ENCODE measurements around the gene PEX16. TPM values are rescaled to one million over a fixed set of nuclear protein-coding genes. Genes with fewer than 3 reads are reported as not detected.
A peak's percentile ranks its signal among the peaks of the same experiment; 100 is the strongest.

Gene PEX16
- polyA plus RNA-seq (61.1 and 71.6 TPM in 2 replicates), polyA minus RNA-seq (21.4 and 24.8 TPM in 2 replicates)

- no peaks in the 10 kb centered on the region for H3K9me3 ChIP-seq (ENCODE audit: low read length)
- peaks cover 6% of the 10 kb centered on the region for H3K79me2 ChIP-seq (replicated peaks; ENCODE audit: insufficient read depth, low read length)
- peaks cover 21% of the 10 kb centered on the region for H3K27me3 ChIP-seq (ENCODE audit: insufficient read depth, low read depth, low read length)
- TF ChIP-seq TAF1 (IDR thresholded peaks at IDR 0.05; ENCODE audit: low read depth): no peak
- TF ChIP-seq MXI1 (conservative IDR thresholded peaks at IDR 0.05; ENCODE audit: poor library complexity, severe bottlenecking): peak; percentile 84
- peak; percentile 65 for TF ChIP-seq EP300 (conservative IDR thresholded peaks at IDR 0.05; ENCODE audit: poor library complexity, severe bottlenecking)
- TF ChIP-seq REST (IDR thresholded peaks at IDR 0.05; ENCODE audit: borderline replicate concordance): no peak
- peak; percentile 35 for TF ChIP-seq RAD21 (conservative IDR thresholded peaks at IDR 0.05)
- peak; percentile 73 for TF ChIP-seq POLR2AphosphoS5 (IDR thresholded peaks at IDR 0.05)
- no peaks in the 10 kb centered on the region for H3K9me2 ChIP-seq (ENCODE audit: insufficient read depth, low read length)
- H2AFZ ChIP-seq (ENCODE audit: low read depth, low read length): peak within 1 kb of the TSS; percentile 94
- H3K9ac ChIP-seq (ENCODE audit: low read length): peak within 1 kb of the TSS; percentile 90
- H3K4me3 ChIP-seq (ENCODE audit: low read length): peak within 1 kb of the TSS; percentile 98
- H3K4me2 ChIP-seq (ENCODE audit: low read length): peak within 1 kb of the TSS; percentile 96
- peaks cover 8% of the 10 kb centered on the region for H3F3A ChIP-seq (ENCODE audit: insufficient read depth, low read length, poor library complexity, severe bottlenecking)
- no peaks in the 10 kb centered on the region for H3K36me3 ChIP-seq (ENCODE audit: insufficient read depth, low read length)
- H3K27ac ChIP-seq (ENCODE audit: low read length): peak within 1 kb of the TSS; percentile 90
- H4K20me1 ChIP-seq (ENCODE audit: insufficient read depth): no peaks in the 10 kb centered on the region
These were observed at the start of gene PEX16 for GRCh38 chr11:45917623-45918330. Gene PEX16, minus strand, starts transcription at chr11:45917877. Its CDS starts 66 bp downstream, at chr11:45917811.

GRCh38 chr11:45964911-45965389 lies 47.3 kb upstream of the PEX16 start:
- TF ChIP-seq EP300 (conservative IDR thresholded peaks at IDR 0.05; ENCODE audit: poor library complexity, severe bottlenecking): no peak
- TF ChIP-seq SMC3 (conservative IDR thresholded peaks at IDR 0.05; ENCODE audit: poor library complexity): peak; percentile 98
- no peak for TF ChIP-seq REST (IDR thresholded peaks at IDR 0.05; ENCODE audit: borderline replicate concordance)
- TF ChIP-seq RAD21 (conservative IDR thresholded peaks at IDR 0.05): peak; percentile 95
- TF ChIP-seq TAF1 (IDR thresholded peaks at IDR 0.05; ENCODE audit: low read depth): no peak
- TF ChIP-seq MXI1 (conservative IDR thresholded peaks at IDR 0.05; ENCODE audit: poor library complexity, severe bottlenecking): peak; percentile 80
- no peak for TF ChIP-seq EZH2 (IDR thresholded peaks at IDR 0.05; ENCODE audit: borderline replicate concordance, insufficient read depth, low read length, poor library complexity, severe bottlenecking)
- TF ChIP-seq CTCF (IDR thresholded peaks at IDR 0.05; ENCODE audit: poor library complexity, severe bottlenecking): peak; percentile 90
- TF ChIP-seq POLR2AphosphoS5 (IDR thresholded peaks at IDR 0.05): no peak
- Histone ChIP-seq H3K79me2 (replicated peaks; ENCODE audit: insufficient read depth, low read length) (no peaks in the 10 kb centered on the region), H3K36me3 (ENCODE audit: insufficient read depth, low read length) (peaks cover 3% of the 10 kb centered on the region), H3K4me2 (ENCODE audit: low read length) (no peak overlapping the region), H3F3A (ENCODE audit: insufficient read depth, low read length, poor library complexity, severe bottlenecking) (no peaks in the 10 kb centered on the region), H3K4me3 (ENCODE audit: low read length) (no peak overlapping the region), H4K20me1 (ENCODE audit: insufficient read depth) (no peaks in the 10 kb centered on the region), H2AFZ (ENCODE audit: low read depth, low read length) (no peak overlapping the region), H3K9me3 (ENCODE audit: low read length) (no peaks in the 10 kb centered on the region), H3K27ac (ENCODE audit: low read length) (no peak overlapping the region), H3K9ac (ENCODE audit: low read length) (no peak overlapping the region), H3K9me2 (ENCODE audit: insufficient read depth, low read length) (no peaks in the 10 kb centered on the region), H3K27me3 (ENCODE audit: insufficient read depth, low read depth, low read length) (no peaks in the 10 kb centered on the region)
